ENCODE results near the gene C1QTNF1.

Gene C1QTNF1

DNA sequence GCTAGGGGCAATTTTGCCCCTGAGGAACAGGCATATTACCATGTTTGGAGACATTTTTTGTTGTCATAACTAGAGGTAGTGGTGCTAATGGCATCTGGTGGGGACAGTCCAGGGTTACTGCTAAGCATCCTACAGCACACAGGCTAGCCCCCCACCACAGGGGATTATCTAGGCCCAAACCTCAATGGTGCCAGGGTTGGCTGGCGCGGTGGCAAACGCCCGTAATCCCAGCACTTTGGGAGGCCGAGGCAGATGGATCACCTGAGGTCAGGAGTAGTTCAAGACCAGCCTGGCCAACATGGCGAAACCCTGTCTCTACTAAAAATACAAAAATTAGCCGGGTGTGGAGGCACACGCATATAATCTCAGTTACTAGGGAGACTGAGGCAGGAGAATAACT is 15.2 kb downstream of the C1QTNF1 start:
- TF ChIP-seq EP300 (IDR thresholded peaks at IDR 0.05; ENCODE audit: borderline replicate concordance): no peak
- TF ChIP-seq MAX (IDR thresholded peaks at IDR 0.05): no peak
- TF ChIP-seq CREB1 (IDR thresholded peaks at IDR 0.05; ENCODE audit: low read depth): no peak

DNA sequence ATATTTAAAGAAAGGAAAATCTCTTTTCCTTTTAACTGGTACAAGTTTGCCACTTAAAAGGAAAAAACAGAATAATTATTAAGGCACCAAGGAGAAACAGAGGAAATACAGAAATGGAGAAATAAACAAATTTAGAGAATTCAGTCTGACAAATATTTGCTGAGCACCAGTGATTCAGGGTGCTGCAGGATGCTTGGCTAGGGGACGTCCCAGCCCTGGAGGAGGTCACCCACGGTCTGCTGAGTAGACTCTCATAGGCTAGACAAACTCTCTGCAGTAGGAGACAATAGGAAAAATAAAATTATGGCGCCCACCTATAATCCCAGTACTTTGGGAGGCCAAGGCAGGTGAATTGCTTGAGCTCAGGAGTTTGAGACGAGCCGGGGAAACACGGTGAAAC is 15.9 kb downstream of the C1QTNF1 start:
- TF ChIP-seq YY1 (IDR thresholded peaks at IDR 0.05; ENCODE audit: low read depth) (no peak), TEAD4 (IDR thresholded peaks at IDR 0.05) (no peak), TCF12 (IDR thresholded peaks at IDR 0.05; ENCODE audit: low read depth) (no peak), ZBTB7A (IDR thresholded peaks at IDR 0.05; ENCODE audit: low read depth) (no peak)

- TF ChIP-seq YY1 (IDR thresholded peaks at IDR 0.05; ENCODE audit: low read depth) (no peak), MAX (IDR thresholded peaks at IDR 0.05) (no peak), USF1 (IDR thresholded peaks at IDR 0.05) (no peak), FOXM1 (IDR thresholded peaks at IDR 0.05; ENCODE audit: borderline replicate concordance, low read depth) (no peak), NFIC (IDR thresholded peaks at IDR 0.05) (no peak), RAD21 (IDR thresholded peaks at IDR 0.05; ENCODE audit: low read depth) (no peak), CEBPB (IDR thresholded peaks at IDR 0.05) (no peak), TCF12 (IDR thresholded peaks at IDR 0.05; ENCODE audit: low read depth) (no peak), TAF1 (IDR thresholded peaks at IDR 0.05; ENCODE audit: low read depth) (no peak), EP300 (IDR thresholded peaks at IDR 0.05; ENCODE audit: borderline replicate concordance) (no peak)
- TF ChIP-seq, protein P1, sequence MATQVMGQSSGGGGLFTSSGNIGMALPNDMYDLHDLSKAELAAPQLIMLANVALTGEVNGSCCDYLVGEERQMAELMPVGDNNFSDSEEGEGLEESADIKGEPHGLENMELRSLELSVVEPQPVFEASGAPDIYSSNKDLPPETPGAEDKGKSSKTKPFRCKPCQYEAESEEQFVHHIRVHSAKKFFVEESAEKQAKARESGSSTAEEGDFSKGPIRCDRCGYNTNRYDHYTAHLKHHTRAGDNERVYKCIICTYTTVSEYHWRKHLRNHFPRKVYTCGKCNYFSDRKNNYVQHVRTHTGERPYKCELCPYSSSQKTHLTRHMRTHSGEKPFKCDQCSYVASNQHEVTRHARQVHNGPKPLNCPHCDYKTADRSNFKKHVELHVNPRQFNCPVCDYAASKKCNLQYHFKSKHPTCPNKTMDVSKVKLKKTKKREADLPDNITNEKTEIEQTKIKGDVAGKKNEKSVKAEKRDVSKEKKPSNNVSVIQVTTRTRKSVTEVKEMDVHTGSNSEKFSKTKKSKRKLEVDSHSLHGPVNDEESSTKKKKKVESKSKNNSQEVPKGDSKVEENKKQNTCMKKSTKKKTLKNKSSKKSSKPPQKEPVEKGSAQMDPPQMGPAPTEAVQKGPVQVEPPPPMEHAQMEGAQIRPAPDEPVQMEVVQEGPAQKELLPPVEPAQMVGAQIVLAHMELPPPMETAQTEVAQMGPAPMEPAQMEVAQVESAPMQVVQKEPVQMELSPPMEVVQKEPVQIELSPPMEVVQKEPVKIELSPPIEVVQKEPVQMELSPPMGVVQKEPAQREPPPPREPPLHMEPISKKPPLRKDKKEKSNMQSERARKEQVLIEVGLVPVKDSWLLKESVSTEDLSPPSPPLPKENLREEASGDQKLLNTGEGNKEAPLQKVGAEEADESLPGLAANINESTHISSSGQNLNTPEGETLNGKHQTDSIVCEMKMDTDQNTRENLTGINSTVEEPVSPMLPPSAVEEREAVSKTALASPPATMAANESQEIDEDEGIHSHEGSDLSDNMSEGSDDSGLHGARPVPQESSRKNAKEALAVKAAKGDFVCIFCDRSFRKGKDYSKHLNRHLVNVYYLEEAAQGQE (IDR thresholded peaks at IDR 0.05; ENCODE audit: low read depth): no peak
These were observed 17.1 kb downstream of the C1QTNF1 start for GRCh38 chr17:79041041-79041570.

- no peak for TF ChIP-seq TCF12 (IDR thresholded peaks at IDR 0.05; ENCODE audit: low read depth)
These were observed 17.9 kb downstream of the C1QTNF1 start for GRCh38 chr17:79041723-79042420.

GRCh38 chr17:79042421-79043190 is 18.6 kb downstream of the C1QTNF1 start:
- no peak for TF ChIP-seq YY1 (IDR thresholded peaks at IDR 0.05; ENCODE audit: low read depth)
- TF ChIP-seq ZBTB7A (IDR thresholded peaks at IDR 0.05; ENCODE audit: low read depth): no peak
- TF ChIP-seq TEAD4 (IDR thresholded peaks at IDR 0.05): no peak
- no peak for TF ChIP-seq MAX (IDR thresholded peaks at IDR 0.05)
- TF ChIP-seq, protein P1 (IDR thresholded peaks at IDR 0.05; ENCODE audit: low read depth): no peak
- no peak for TF ChIP-seq FOXM1 (IDR thresholded peaks at IDR 0.05; ENCODE audit: borderline replicate concordance, low read depth)
- TF ChIP-seq EGR1 (IDR thresholded peaks at IDR 0.05): no peak
- TF ChIP-seq NFIC (IDR thresholded peaks at IDR 0.05): peak; percentile 37; the same call in 1 of the 2 replicates
- no peak for TF ChIP-seq USF1 (IDR thresholded peaks at IDR 0.05)
- TF ChIP-seq TCF12 (IDR thresholded peaks at IDR 0.05; ENCODE audit: low read depth): no peak
- peak; percentile 74 for TF ChIP-seq RAD21 (IDR thresholded peaks at IDR 0.05; ENCODE audit: low read depth)
- TF ChIP-seq CEBPB (IDR thresholded peaks at IDR 0.05): no peak
- no peak for TF ChIP-seq TAF1 (IDR thresholded peaks at IDR 0.05; ENCODE audit: low read depth)
- TF ChIP-seq EP300 (IDR thresholded peaks at IDR 0.05; ENCODE audit: borderline replicate concordance): no peak
- TF ChIP-seq CREB1 (IDR thresholded peaks at IDR 0.05; ENCODE audit: low read depth): no peak

Measured in Ishikawa (cell line).